Prostate gland (tissue), 2 donors: ENCODE measurements around the gene NPBWR2.

Experiments used
- POLR2A ChIP-seq: fragments of 450-650 bp; IDR thresholded peaks from one replicate; pipeline ENCODE4 v1.6.1; 2016; ENCODE audit warnings: antibody characterized with exemption, mild to moderate bottlenecking
- TF ChIP-seq, protein P1 (sequence below), 4 experiments: fragments of 200-600 bp in 2 of 4; fragments of 450-650 bp in 2 of 4; sonication (generic) in 2 of 4; IDR thresholded peaks; 1 replicate in 3 of 4; 2 replicates in 1 of 4; pipeline ENCODE4 v1.5.1; 2016 to 2019; ENCODE audit warnings: antibody characterized with exemption in 4 of 4, mild to moderate bottlenecking in 2 of 4, moderate library complexity in 2 of 4

DNA sequence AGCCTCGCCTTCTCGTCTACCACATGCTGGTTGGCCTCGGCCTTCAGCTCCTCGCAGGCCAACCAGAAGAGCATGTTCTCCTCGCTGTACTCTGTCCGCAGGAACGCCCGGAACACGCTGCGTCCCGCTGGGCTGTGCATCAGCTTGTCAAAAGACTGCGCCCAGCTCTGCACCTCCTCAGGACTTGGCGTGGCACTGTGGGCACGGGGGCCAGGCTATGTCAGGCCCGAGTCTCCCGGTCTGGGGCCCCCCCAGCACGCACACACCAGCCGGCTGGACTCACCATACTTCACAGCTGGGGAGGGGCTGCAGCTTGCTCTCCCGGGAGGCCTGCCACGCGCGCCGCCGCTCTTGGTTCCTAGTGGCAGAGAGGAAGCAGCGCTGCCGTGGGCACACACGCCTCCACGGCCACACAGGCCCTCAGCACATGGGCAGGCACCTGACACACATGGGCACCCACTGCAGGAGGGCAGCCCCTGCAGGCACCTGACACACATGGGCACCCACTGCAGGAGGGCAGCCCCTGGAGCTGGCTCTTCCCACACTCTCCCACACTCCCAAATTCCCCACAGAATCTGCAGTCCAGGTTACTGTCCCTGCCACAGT, 33.1 kb downstream of the NPBWR2 start:
- TF ChIP-seq, protein P1, sequence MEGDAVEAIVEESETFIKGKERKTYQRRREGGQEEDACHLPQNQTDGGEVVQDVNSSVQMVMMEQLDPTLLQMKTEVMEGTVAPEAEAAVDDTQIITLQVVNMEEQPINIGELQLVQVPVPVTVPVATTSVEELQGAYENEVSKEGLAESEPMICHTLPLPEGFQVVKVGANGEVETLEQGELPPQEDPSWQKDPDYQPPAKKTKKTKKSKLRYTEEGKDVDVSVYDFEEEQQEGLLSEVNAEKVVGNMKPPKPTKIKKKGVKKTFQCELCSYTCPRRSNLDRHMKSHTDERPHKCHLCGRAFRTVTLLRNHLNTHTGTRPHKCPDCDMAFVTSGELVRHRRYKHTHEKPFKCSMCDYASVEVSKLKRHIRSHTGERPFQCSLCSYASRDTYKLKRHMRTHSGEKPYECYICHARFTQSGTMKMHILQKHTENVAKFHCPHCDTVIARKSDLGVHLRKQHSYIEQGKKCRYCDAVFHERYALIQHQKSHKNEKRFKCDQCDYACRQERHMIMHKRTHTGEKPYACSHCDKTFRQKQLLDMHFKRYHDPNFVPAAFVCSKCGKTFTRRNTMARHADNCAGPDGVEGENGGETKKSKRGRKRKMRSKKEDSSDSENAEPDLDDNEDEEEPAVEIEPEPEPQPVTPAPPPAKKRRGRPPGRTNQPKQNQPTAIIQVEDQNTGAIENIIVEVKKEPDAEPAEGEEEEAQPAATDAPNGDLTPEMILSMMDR (IDR thresholded peaks at IDR 0.05): no peak
- TF ChIP-seq POLR2A: no peak
